HG02943 (cell line): ENCODE measurements around the gene PLEKHN1.
"Not testable (repeated sequence)": the region's sequence is repeated elsewhere in the genome, so short reads cannot be mapped to it uniquely, and the experiment has no call there.

Experiments
- ATAC-seq: cut with Tn5 transposase; IDR thresholded peaks from one replicate; pipeline ENCODE4 v1.9.1; 2021; ENCODE audit warnings: mild to moderate bottlenecking, low read depth, moderate library complexity; ENCODE audit not compliant: unreplicated experiment

Gene PLEKHN1

GRCh38 chr1:983798-984475 is 17.7 kb downstream of the PLEKHN1 start:
- ATAC-seq = no peak

- no peak for ATAC-seq
Measured at GRCh38 chr1:984476-984814, 18.2 kb downstream of the PLEKHN1 start.

- ATAC-seq = no peak
Measured at GRCh38 chr1:985126-985525, 18.8 kb downstream of the PLEKHN1 start.

- ATAC-seq = not testable (repeated sequence)
Measured at GRCh38 chr1:988061-988460, 21.8 kb downstream of the PLEKHN1 start.

- ATAC-seq = not testable (repeated sequence)
Measured at GRCh38 chr1:991275-991674, 25.0 kb downstream of the PLEKHN1 start.

- no peak for ATAC-seq
Measured at GRCh38 chr1:991895-992294, 25.6 kb downstream of the PLEKHN1 start.

GRCh38 chr1:992362-992761 is 26.1 kb downstream of the PLEKHN1 start:
- ATAC-seq = no peak

GRCh38 chr1:993379-993995 is 27.2 kb downstream of the PLEKHN1 start:
- ATAC-seq = no peak

- not testable (repeated sequence) for ATAC-seq
Measured at GRCh38 chr1:994546-994945, 28.3 kb downstream of the PLEKHN1 start.

- ATAC-seq = no peak
Measured at GRCh38 chr1:995665-996633, 29.7 kb downstream of the PLEKHN1 start.

- ATAC-seq = no peak
Measured at GRCh38 chr1:996851-997712, 30.8 kb downstream of the PLEKHN1 start.

- no peak for ATAC-seq
Measured at GRCh38 chr1:997713-997992, 31.4 kb downstream of the PLEKHN1 start.

GRCh38 chr1:997993-998744 is 31.9 kb downstream of the PLEKHN1 start:
- no peak for ATAC-seq

GRCh38 chr1:998745-998994 is 32.4 kb downstream of the PLEKHN1 start:
- ATAC-seq = no peak

GRCh38 chr1:998995-999724 is 32.9 kb downstream of the PLEKHN1 start:
- no peak for ATAC-seq

GRCh38 chr1:999725-1000356 is 33.6 kb downstream of the PLEKHN1 start, which contains the start of gene HES4:
TSS of gene HES4 (minus strand) at chr1:1000097. CDS start at chr1:999973, 124 bp downstream.
- ATAC-seq = no peak

- ATAC-seq = no peak
Measured at GRCh38 chr1:1000357-1001056, 34.2 kb downstream of the PLEKHN1 start.

GRCh38 chr1:1001057-1001783 is 34.9 kb downstream of the PLEKHN1 start:
- no peak for ATAC-seq
